ENCODE measurements around the gene MED16. TPM values are rescaled to one million over a fixed set of nuclear protein-coding genes. Genes with fewer than 3 reads are reported as not detected.

The MED16 gene
- total RNA-seq, 2 experiments from 2014 or later = 19.1 to 54.3 TPM

DNA sequence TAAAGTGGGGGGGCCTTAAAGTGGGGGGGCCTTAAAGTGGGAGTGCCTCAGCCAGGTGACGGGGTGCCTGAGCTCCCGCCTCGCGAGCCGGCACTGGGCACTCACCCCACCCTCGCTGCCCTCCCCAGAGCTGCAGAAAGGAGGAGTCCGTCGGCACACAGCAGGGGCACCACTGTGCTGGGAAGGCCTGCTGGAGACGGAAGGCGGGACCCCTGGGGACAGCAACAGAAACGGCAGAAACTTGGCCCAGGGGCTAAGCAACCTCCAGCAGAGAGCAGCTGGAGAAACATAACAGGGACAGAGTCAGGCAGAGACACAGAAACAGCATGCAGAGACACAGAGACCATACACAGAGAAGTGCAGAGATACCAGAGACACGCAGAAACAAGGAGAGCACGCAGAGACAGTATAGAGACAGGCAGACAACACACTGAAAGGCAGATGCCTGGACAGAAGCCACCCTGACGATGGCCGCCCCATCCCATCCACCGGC lies 25.6 kb downstream of the MED16 start:
- TF ChIP-seq, protein P1, sequence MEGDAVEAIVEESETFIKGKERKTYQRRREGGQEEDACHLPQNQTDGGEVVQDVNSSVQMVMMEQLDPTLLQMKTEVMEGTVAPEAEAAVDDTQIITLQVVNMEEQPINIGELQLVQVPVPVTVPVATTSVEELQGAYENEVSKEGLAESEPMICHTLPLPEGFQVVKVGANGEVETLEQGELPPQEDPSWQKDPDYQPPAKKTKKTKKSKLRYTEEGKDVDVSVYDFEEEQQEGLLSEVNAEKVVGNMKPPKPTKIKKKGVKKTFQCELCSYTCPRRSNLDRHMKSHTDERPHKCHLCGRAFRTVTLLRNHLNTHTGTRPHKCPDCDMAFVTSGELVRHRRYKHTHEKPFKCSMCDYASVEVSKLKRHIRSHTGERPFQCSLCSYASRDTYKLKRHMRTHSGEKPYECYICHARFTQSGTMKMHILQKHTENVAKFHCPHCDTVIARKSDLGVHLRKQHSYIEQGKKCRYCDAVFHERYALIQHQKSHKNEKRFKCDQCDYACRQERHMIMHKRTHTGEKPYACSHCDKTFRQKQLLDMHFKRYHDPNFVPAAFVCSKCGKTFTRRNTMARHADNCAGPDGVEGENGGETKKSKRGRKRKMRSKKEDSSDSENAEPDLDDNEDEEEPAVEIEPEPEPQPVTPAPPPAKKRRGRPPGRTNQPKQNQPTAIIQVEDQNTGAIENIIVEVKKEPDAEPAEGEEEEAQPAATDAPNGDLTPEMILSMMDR (conservative IDR thresholded peaks at IDR 0.05; ENCODE audit: low read length) = no peak
- no peak for TF ChIP-seq EZH2phosphoT487 (IDR thresholded peaks at IDR 0.05; ENCODE audit: borderline replicate concordance, low read depth, low read length)
- Histone ChIP-seq H4K20me1 (ENCODE audit: insufficient read depth, low read length) (no peaks in the 10 kb centered on the region), H3K27ac (ENCODE audit: low read depth, low read length, poor library complexity, severe bottlenecking) (no peak overlapping the region), H3K9me3 (ENCODE audit: low read length) (no peaks in the 10 kb centered on the region), H2AFZ (ENCODE audit: low read length) (no peak overlapping the region), H3K4me3 (ENCODE audit: low read depth, low read length, poor library complexity, severe bottlenecking) (no peak overlapping the region), H3K79me2 (ENCODE audit: insufficient read depth, low read depth, low read length) (no peaks in the 10 kb centered on the region), H3K4me2 (ENCODE audit: low read length) (no peak overlapping the region), H3K36me3 (ENCODE audit: insufficient read depth, low read length) (peaks cover 20% of the 10 kb centered on the region; the same call in 1 of the 2 replicates), H3K9me2 (ENCODE audit: insufficient read depth, low read length) (no peaks in the 10 kb centered on the region), H3K4me1 (ENCODE audit: insufficient read depth, low read length, poor library complexity, severe bottlenecking) (peaks cover 34% of the 10 kb centered on the region)
- intact Hi-C loops (cut with micrococcal nuclease; ENCODE audit: unreplicated experiment) = no loop called here
- CTCF ChIA-PET (ENCODE audit: unreplicated experiment) = no interaction called here
- POLR2A ChIA-PET = interaction anchor here (0.6 kb wide), 1 partner anchor 165 kb away, joined by 3 read pairs; no protein-coding TSS in a partner anchor
- BruUV-seq (replicated peaks) = no TSS peak
- DNase-seq (ENCODE audit: low spot score) = no peak

DNA sequence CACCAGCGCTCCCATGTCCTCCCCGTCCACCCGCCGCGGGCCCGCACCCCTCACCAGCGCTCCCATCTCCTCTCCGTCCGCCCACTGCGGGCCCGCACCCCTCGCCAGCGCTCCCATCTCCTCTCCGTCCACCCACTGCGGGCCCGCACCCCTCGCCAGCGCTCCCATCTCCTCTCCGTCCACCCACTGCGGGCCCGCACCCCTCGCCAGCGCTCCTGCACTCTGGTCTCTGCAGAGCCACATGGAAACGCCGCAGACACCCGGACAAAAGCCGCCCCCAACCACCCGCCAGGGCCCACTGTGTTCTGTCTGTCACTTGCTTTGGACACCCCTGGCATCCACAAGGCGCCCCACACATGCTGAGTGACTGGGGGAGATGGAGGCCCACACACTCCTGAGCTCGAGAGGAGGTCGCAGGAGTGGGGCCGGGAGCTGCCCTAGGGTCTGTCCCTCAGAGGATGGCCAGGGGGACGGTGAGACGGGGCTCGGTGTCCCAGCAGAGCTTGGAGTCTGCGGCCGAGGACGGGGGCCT lies 26.2 kb downstream of the MED16 start:
- H3K4me3 ChIP-seq (ENCODE audit: low read depth, low read length, poor library complexity, severe bottlenecking) = no peak overlapping the region
- ChIA-PET POLR2A (interaction anchor here (0.6 kb wide), 1 partner anchor 166 kb away, joined by 3 read pairs; no protein-coding TSS in a partner anchor), CTCF (ENCODE audit: unreplicated experiment) (no interaction called here)
- peaks cover 29% of the 10 kb centered on the region for H3K4me1 ChIP-seq (ENCODE audit: insufficient read depth, low read length, poor library complexity, severe bottlenecking)
- TF ChIP-seq EZH2phosphoT487 (IDR thresholded peaks at IDR 0.05; ENCODE audit: borderline replicate concordance, low read depth, low read length) = no peak
- TF ChIP-seq, protein P1 (conservative IDR thresholded peaks at IDR 0.05; ENCODE audit: low read length) = no peak
- no peaks in the 10 kb centered on the region for H4K20me1 ChIP-seq (ENCODE audit: insufficient read depth, low read length)
- H3K9me2 ChIP-seq (ENCODE audit: insufficient read depth, low read length) = no peaks in the 10 kb centered on the region
- H2AFZ ChIP-seq (ENCODE audit: low read length) = no peak overlapping the region
- no peak for DNase-seq (ENCODE audit: low spot score)
- no peak overlapping the region for H3K4me2 ChIP-seq (ENCODE audit: low read length)
- no peaks in the 10 kb centered on the region for H3K79me2 ChIP-seq (ENCODE audit: insufficient read depth, low read depth, low read length)
- intact Hi-C loops (cut with micrococcal nuclease; ENCODE audit: unreplicated experiment) = no loop called here
- H3K27ac ChIP-seq (ENCODE audit: low read depth, low read length, poor library complexity, severe bottlenecking) = no peak overlapping the region
- H3K9me3 ChIP-seq (ENCODE audit: low read length) = no peaks in the 10 kb centered on the region
- BruUV-seq (replicated peaks) = no TSS peak
- H3K36me3 ChIP-seq (ENCODE audit: insufficient read depth, low read length) = peaks cover 20% of the 10 kb centered on the region; the same call in 1 of the 2 replicates

DNA sequence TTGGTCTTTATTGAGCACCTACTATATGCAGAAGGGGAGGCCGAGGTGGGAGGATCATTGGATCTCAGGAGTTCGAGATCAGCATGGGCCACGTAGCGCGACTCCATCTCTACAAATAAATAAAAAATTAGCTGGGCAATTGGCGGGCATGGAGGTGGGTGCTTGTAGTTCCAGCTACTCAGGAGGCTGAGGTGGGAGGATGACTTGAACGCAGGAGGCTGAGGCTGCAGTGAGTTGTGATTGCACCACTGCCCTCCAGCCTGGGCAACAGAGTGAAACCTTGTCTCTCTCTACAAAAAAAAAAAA lies 29.7 kb downstream of the MED16 start:
- Histone ChIP-seq H3K36me3 (ENCODE audit: insufficient read depth, low read length) (no peaks in the 10 kb centered on the region), H3K4me2 (ENCODE audit: low read length) (peak overlapping the region; percentile 83), H3K27ac (ENCODE audit: low read depth, low read length, poor library complexity, severe bottlenecking) (peak overlapping the region; percentile 48), H3K9me2 (ENCODE audit: insufficient read depth, low read length) (no peaks in the 10 kb centered on the region), H3K79me2 (ENCODE audit: insufficient read depth, low read depth, low read length) (no peaks in the 10 kb centered on the region), H3K4me1 (ENCODE audit: insufficient read depth, low read length, poor library complexity, severe bottlenecking) (peaks cover 31% of the 10 kb centered on the region), H2AFZ (ENCODE audit: low read length) (peak overlapping the region; percentile 4; the same call in 1 of the 2 replicates), H3K4me3 (ENCODE audit: low read depth, low read length, poor library complexity, severe bottlenecking) (peak overlapping the region; percentile 59), H4K20me1 (ENCODE audit: insufficient read depth, low read length) (no peaks in the 10 kb centered on the region), H3K9me3 (ENCODE audit: low read length) (no peaks in the 10 kb centered on the region)
- intact Hi-C loops (cut with micrococcal nuclease; ENCODE audit: unreplicated experiment) = loop anchor here (2.0 kb wide), 2 partner anchors 92 to 122 kb away; partner anchors contain the start of gene WDR18
- DNase-seq (ENCODE audit: low spot score) = no peak
- BruUV-seq (replicated peaks) = no TSS peak
- CTCF ChIA-PET (ENCODE audit: unreplicated experiment) = interaction anchor here (0.9 kb wide), 1 partner anchor 60 kb away, joined by 3 read pairs; no protein-coding TSS in a partner anchor
- TF ChIP-seq EZH2phosphoT487 (IDR thresholded peaks at IDR 0.05; ENCODE audit: borderline replicate concordance, low read depth, low read length) = no peak
- TF ChIP-seq, protein P1 (conservative IDR thresholded peaks at IDR 0.05; ENCODE audit: low read length) = no peak
- POLR2A ChIA-PET = no interaction called here
